HCT116 (cell line): Measurements from ENCODE around the gene CCNK.

ENCODE experiments used
- ATF3 ChIP-seq: IDR thresholded peaks from 2 replicates; pipeline ENCODE4 v1.6.1; 2012
- CTCF ChIP-seq, 3 experiments: fragments of 200-600 bp in 1 of 3; sonication (generic) in 1 of 3; IDR thresholded peaks in 2 of 3; conservative IDR thresholded peaks in 1 of 3; 2 replicates each; pipeline ENCODE4 v1.5.1; 2012 to 2017; ENCODE audit warnings: low read depth in 2 of 3, low read length in 2 of 3, antibody characterized with exemption in 1 of 3, borderline replicate concordance in 1 of 3, control low read depth in 1 of 3, mild to moderate bottlenecking in 1 of 3, mixed read lengths in 1 of 3, mixed run types in 1 of 3, moderate library complexity in 1 of 3; ENCODE audit not compliant: insufficient read depth in 1 of 3
- EZH2phosphoT487 ChIP-seq: fragments of 200-600 bp; IDR thresholded peaks from 2 replicates; pipeline ENCODE4 v1.6.1; 2018; ENCODE audit warnings: antibody characterized with exemption, borderline replicate concordance
- POLR2A ChIP-seq: IDR thresholded peaks from 2 replicates; pipeline ENCODE4 v1.7.0; 2011; ENCODE audit warnings: borderline replicate concordance; ENCODE audit not compliant: insufficient read depth, insufficient read length; ENCODE audit errors: extremely low read depth
- POLR2AphosphoS5 ChIP-seq: IDR thresholded peaks from 2 replicates; pipeline ENCODE4 v1.6.1; 2011; ENCODE audit warnings: mild to moderate bottlenecking, low read depth, low read length, moderate library complexity
- RAD21 ChIP-seq: IDR thresholded peaks from 2 replicates; pipeline ENCODE4 v1.6.1; 2012; ENCODE audit warnings: low read depth, mild to moderate bottlenecking
- SIN3A ChIP-seq: IDR thresholded peaks from 2 replicates; pipeline ENCODE4 v1.6.1; 2012; ENCODE audit warnings: low read depth
- SRF ChIP-seq: IDR thresholded peaks from 2 replicates; pipeline ENCODE4 v1.6.1; 2012; ENCODE audit warnings: low read depth
- ZBTB33 ChIP-seq: IDR thresholded peaks from 2 replicates; pipeline ENCODE4 v1.6.1; 2011; ENCODE audit warnings: mild to moderate bottlenecking, low read length, moderate library complexity; ENCODE audit not compliant: insufficient replicate concordance; ENCODE audit errors: extremely low read depth

- TF ChIP-seq RAD21 (no peak), EZH2phosphoT487 (no peak), SIN3A (no peak), ATF3 (no peak), CTCF (IDR thresholded peaks at IDR 0.05 in 2 of 3, conservative IDR thresholded peaks at IDR 0.05 in 1 of 3; ENCODE audit: borderline replicate concordance in 1 of 3, insufficient read depth in 1 of 3, low read depth in 2 of 3, low read length in 2 of 3) (no peak), POLR2A (no peak), POLR2AphosphoS5 (no peak), SRF (no peak), ZBTB33 (no peak)
These were observed 13.7 kb upstream of the CCNK start for GRCh38 chr14:99467336-99468078.
